NT2/D1 (cell line): Measurements from ENCODE around the gene HGF.
"Not testable (repeated sequence)": the region's sequence is repeated elsewhere in the genome, so short reads cannot be mapped to it uniquely, and the experiment has no call there.

Source experiments
- DNase-seq: peaks from one replicate; pipeline ENCODE4 v3.0.0-alpha.2; 2011; ENCODE audit warnings: low read depth, low spot score
- H3K27me3 ChIP-seq: 2 replicates; pipeline ENCODE4 v1.6.0; 2011; ENCODE audit warnings: mild to moderate bottlenecking; ENCODE audit not compliant: insufficient read length, insufficient read depth
- H3K36me3 ChIP-seq: 2 replicates; pipeline ENCODE4 v1.6.1; 2011; ENCODE audit warnings: mild to moderate bottlenecking, low read length, mixed read lengths; ENCODE audit not compliant: insufficient read depth, insufficient read length
- H3K4me1 ChIP-seq: 2 replicates; pipeline ENCODE4 v1.5.1; 2011; ENCODE audit not compliant: insufficient read depth, insufficient read length
- H3K4me3 ChIP-seq: 2 replicates; pipeline ENCODE4 v1.5.1; 2011; ENCODE audit warnings: low read depth; ENCODE audit not compliant: insufficient read length
- H3K9ac ChIP-seq: 2 replicates; pipeline ENCODE4 v1.6.0; 2011; ENCODE audit warnings: low read depth; ENCODE audit not compliant: insufficient read length
- H3K9me3 ChIP-seq: 2 replicates; pipeline ENCODE4 v1.5.1; 2011; ENCODE audit warnings: mild to moderate bottlenecking, low read length; ENCODE audit not compliant: insufficient read depth
- SUZ12 ChIP-seq: IDR thresholded peaks from 2 replicates; pipeline ENCODE4 v1.6.1; 2011; ENCODE audit not compliant: insufficient read length, insufficient read depth; ENCODE audit errors: extremely low read depth
- YY1 ChIP-seq: IDR thresholded peaks from 2 replicates; pipeline ENCODE4 v1.6.1; 2011; ENCODE audit not compliant: insufficient read length, insufficient read depth
- ZNF274 ChIP-seq: IDR thresholded peaks from 2 replicates; pipeline ENCODE4 v1.6.1; 2011; ENCODE audit warnings: mild to moderate bottlenecking, low read depth, low read length

The HGF gene

GRCh38 chr7:81736091-81736490 lies 33.8 kb downstream of the HGF start:
- H3K9me3 ChIP-seq: no peaks in the 10 kb centered on the region
- no peaks in the 10 kb centered on the region for H3K27me3 ChIP-seq
- no peak overlapping the region for H3K4me3 ChIP-seq
- H3K4me1 ChIP-seq: no peaks in the 10 kb centered on the region
- DNase-seq: no peak
- no peaks in the 10 kb centered on the region for H3K36me3 ChIP-seq
- H3K9ac ChIP-seq: no peak overlapping the region
- TF ChIP-seq ZNF274 (no peak), SUZ12 (no peak), YY1 (no peak)

GRCh38 chr7:81725812-81726127 lies 44.1 kb downstream of the HGF start:
- Histone ChIP-seq H3K4me3 (no peak overlapping the region), H3K9me3 (no peaks in the 10 kb centered on the region), H3K27me3 (no peaks in the 10 kb centered on the region), H3K4me1 (no peaks in the 10 kb centered on the region), H3K9ac (no peak overlapping the region), H3K36me3 (no peaks in the 10 kb centered on the region)
- no peak for TF ChIP-seq SUZ12
- no peak for TF ChIP-seq YY1
- no peak for TF ChIP-seq ZNF274
- DNase-seq: no peak

- Histone ChIP-seq H3K4me3 (no peak overlapping the region), H3K9me3 (no peaks in the 10 kb centered on the region), H3K36me3 (no peaks in the 10 kb centered on the region), H3K4me1 (no peaks in the 10 kb centered on the region), H3K27me3 (no peaks in the 10 kb centered on the region), H3K9ac (no peak overlapping the region)
- TF ChIP-seq SUZ12 (no peak), ZNF274 (no peak)
- no peak for DNase-seq
Measured at GRCh38 chr7:81725003-81725811, 44.6 kb downstream of the HGF start.

GRCh38 chr7:81722250-81722649 lies 47.6 kb downstream of the HGF start:
- H3K9me3 ChIP-seq, DNase-seq, H3K27me3 ChIP-seq, H3K4me3 ChIP-seq, H3K4me1 ChIP-seq, H3K9ac ChIP-seq, H3K36me3 ChIP-seq: not testable (repeated sequence)

- TF ChIP-seq ZNF274: no peak
- H3K27me3 ChIP-seq: no peaks in the 10 kb centered on the region
- no peaks in the 10 kb centered on the region for H3K9me3 ChIP-seq
- no peaks in the 10 kb centered on the region for H3K4me1 ChIP-seq
- no peak overlapping the region for H3K4me3 ChIP-seq
- DNase-seq: no peak
- no peak overlapping the region for H3K9ac ChIP-seq
- H3K36me3 ChIP-seq: no peaks in the 10 kb centered on the region
Measured at GRCh38 chr7:81721437-81721836, 48.4 kb downstream of the HGF start.

GRCh38 chr7:81719865-81720264 lies 50.0 kb downstream of the HGF start:
- no peaks in the 10 kb centered on the region for H3K36me3 ChIP-seq
- H3K4me1 ChIP-seq: no peaks in the 10 kb centered on the region
- H3K9me3 ChIP-seq: no peaks in the 10 kb centered on the region
- no peaks in the 10 kb centered on the region for H3K27me3 ChIP-seq
- no peak overlapping the region for H3K4me3 ChIP-seq
- H3K9ac ChIP-seq: no peak overlapping the region
- DNase-seq: no peak
- TF ChIP-seq YY1 (no peak), ZNF274 (no peak), SUZ12 (no peak)

GRCh38 chr7:81715984-81716588 lies 53.8 kb downstream of the HGF start:
- no peak for DNase-seq
- no peaks in the 10 kb centered on the region for H3K4me1 ChIP-seq
- no peak overlapping the region for H3K4me3 ChIP-seq
- H3K9ac ChIP-seq: no peak overlapping the region
- no peaks in the 10 kb centered on the region for H3K9me3 ChIP-seq
- TF ChIP-seq YY1 (no peak), ZNF274 (no peak), SUZ12 (no peak)
- H3K27me3 ChIP-seq: no peaks in the 10 kb centered on the region
- H3K36me3 ChIP-seq: no peaks in the 10 kb centered on the region

- no peaks in the 10 kb centered on the region for H3K36me3 ChIP-seq
- DNase-seq: no peak
- no peaks in the 10 kb centered on the region for H3K4me1 ChIP-seq
- H3K27me3 ChIP-seq: no peaks in the 10 kb centered on the region
- no peak overlapping the region for H3K9ac ChIP-seq
- no peak for TF ChIP-seq YY1
- no peak for TF ChIP-seq SUZ12
- no peak for TF ChIP-seq ZNF274
- no peak overlapping the region for H3K4me3 ChIP-seq
- H3K9me3 ChIP-seq: no peaks in the 10 kb centered on the region
Measured at GRCh38 chr7:81714306-81714705, 55.5 kb downstream of the HGF start.
